HEK293 (cell line): Measurements from ENCODE around the gene DMC1.

Experiments used
- CTCF ChIA-PET: fragments of 350-600 bp; formaldehyde crosslinking; extraction: SDS; loops from one replicate; lab custom pipeline; 2021; ENCODE audit warnings: antibody characterized with exemption; lab: Yijun Ruan, JAX
- POLR2A ChIA-PET: fragments of 300-600 bp; formaldehyde crosslinking; extraction: SDS; loops from one replicate; lab custom pipeline; 2020; ENCODE audit warnings: antibody characterized with exemption, inconsistent platforms; lab: Yijun Ruan, JAX
- H3K27ac ChIP-seq: fragments of 200-500 bp; sonication (Bioruptor generic); 2 replicates; pipeline ENCODE4 v1.5.1; 2014; ENCODE audit warnings: low read depth, low read length, control low read depth, inconsistent platforms; ENCODE audit errors: extremely low read depth
- H3K36me3 ChIP-seq, 2 experiments: fragments of 200-500 bp in 1 of 2; sonication (Bioruptor generic) in 1 of 2; 1 replicate in 1 of 2; 2 replicates in 1 of 2; pipeline ENCODE4 v1.5.1; 2014 to 2017; ENCODE audit warnings: inconsistent platforms in 2 of 2, low read length in 2 of 2; ENCODE audit not compliant: control insufficient read depth in 2 of 2, insufficient read depth in 1 of 2
- H3K4me1 ChIP-seq: fragments of 200-500 bp; sonication (Bioruptor generic); 2 replicates; pipeline ENCODE4 v1.5.1; 2014; ENCODE audit warnings: mild to moderate bottlenecking, low read length, inconsistent platforms; ENCODE audit not compliant: control insufficient read depth, insufficient read depth
- H3K4me3 ChIP-seq: 2 replicates; pipeline ENCODE4 v1.5.1; 2011; ENCODE audit warnings: low read depth, mild to moderate bottlenecking, control low read depth, low read length, moderate library complexity
- H3K9me3 ChIP-seq: fragments of 200-500 bp; sonication (Bioruptor generic); 2 replicates; pipeline ENCODE4 v1.5.1; 2014; ENCODE audit warnings: low read depth, low read length, inconsistent platforms; ENCODE audit not compliant: control insufficient read depth, insufficient read depth
- PRDM4 ChIP-seq: fragments of 450-650 bp; formaldehyde crosslinking; IDR thresholded peaks from 2 replicates; pipeline ENCODE4 v1.5.1; 2017; ENCODE audit warnings: missing biosample characterization, missing genetic modification characterization
- RBAK ChIP-seq: fragments of 450-650 bp; formaldehyde crosslinking; IDR thresholded peaks from 2 replicates; pipeline ENCODE4 v1.5.1; 2016; ENCODE audit warnings: missing biosample characterization, missing genetic modification characterization
- SETDB1 ChIP-seq: IDR thresholded peaks from one replicate; pipeline ENCODE4 v1.6.1; 2017; ENCODE audit warnings: mild to moderate bottlenecking, low read length, moderate library complexity, mixed read lengths; ENCODE audit not compliant: insufficient read length
- SP3 ChIP-seq: fragments of 450-650 bp; formaldehyde crosslinking; IDR thresholded peaks from 2 replicates; pipeline ENCODE4 v1.5.1; 2016; ENCODE audit warnings: missing biosample characterization, missing genetic modification characterization
- ZBTB1 ChIP-seq: fragments of 450-650 bp; formaldehyde crosslinking; IDR thresholded peaks from 2 replicates; pipeline ENCODE4 v1.5.1; 2016; ENCODE audit warnings: missing biosample characterization, missing genetic modification characterization
- ZBTB44 ChIP-seq: fragments of 450-650 bp; IDR thresholded peaks from 2 replicates; pipeline ENCODE4 v1.5.1; 2018; ENCODE audit warnings: missing biosample characterization, mild to moderate bottlenecking, missing genetic modification characterization
- ZNF138 ChIP-seq: fragments of 450-650 bp; formaldehyde crosslinking; IDR thresholded peaks from 2 replicates; pipeline ENCODE4 v1.5.1; 2016; ENCODE audit warnings: missing biosample characterization, missing genetic modification characterization, borderline replicate concordance
- ZNF155 ChIP-seq: fragments of 450-650 bp; formaldehyde crosslinking; IDR thresholded peaks from 2 replicates; pipeline ENCODE4 v1.5.1; 2016; ENCODE audit warnings: missing biosample characterization, missing genetic modification characterization
- ZNF174 ChIP-seq: fragments of 450-650 bp; formaldehyde crosslinking; IDR thresholded peaks from 2 replicates; pipeline ENCODE4 v1.5.0; 2017; ENCODE audit warnings: missing biosample characterization, mild to moderate bottlenecking, missing genetic modification characterization
- ZNF184 ChIP-seq: fragments of 450-650 bp; IDR thresholded peaks from 2 replicates; pipeline ENCODE4 v1.5.1; 2018; ENCODE audit warnings: missing biosample characterization, mild to moderate bottlenecking, missing genetic modification characterization
- ZNF2 ChIP-seq: fragments of 450-650 bp; formaldehyde crosslinking; IDR thresholded peaks from 2 replicates; pipeline ENCODE4 v1.5.1; 2016; ENCODE audit warnings: missing biosample characterization, missing genetic modification characterization
- ZNF24 ChIP-seq: fragments of 450-650 bp; formaldehyde crosslinking; IDR thresholded peaks from 2 replicates; pipeline ENCODE4 v1.5.1; 2016; ENCODE audit warnings: missing biosample characterization, missing genetic modification characterization
- ZNF274 ChIP-seq, 2 experiments: fragments of 200-500 bp in 1 of 2; fragments of 450-650 bp in 1 of 2; sonication (Bioruptor generic) in 1 of 2; formaldehyde crosslinking in 1 of 2; IDR thresholded peaks; 2 replicates each; pipeline versions ENCODE4 v1.5.1 to v1.6.1; 2014 to 2016; ENCODE audit warnings: borderline replicate concordance in 1 of 2, inconsistent platforms in 1 of 2, low read length in 1 of 2, missing biosample characterization in 1 of 2, missing genetic modification characterization in 1 of 2
- ZNF311 ChIP-seq: fragments of 450-650 bp; formaldehyde crosslinking; IDR thresholded peaks from 2 replicates; pipeline ENCODE4 v1.5.1; 2017; ENCODE audit warnings: missing biosample characterization, missing genetic modification characterization, borderline replicate concordance
- ZNF350 ChIP-seq: fragments of 450-650 bp; formaldehyde crosslinking; IDR thresholded peaks from 2 replicates; pipeline ENCODE4 v1.5.0; 2017; ENCODE audit warnings: missing biosample characterization, mild to moderate bottlenecking, missing genetic modification characterization
- ZNF404 ChIP-seq: fragments of 450-650 bp; formaldehyde crosslinking; IDR thresholded peaks from 2 replicates; pipeline ENCODE4 v1.5.1; 2017; ENCODE audit warnings: missing biosample characterization, missing genetic modification characterization
- ZNF510 ChIP-seq: fragments of 450-650 bp; formaldehyde crosslinking; IDR thresholded peaks from 2 replicates; pipeline ENCODE4 v1.5.1; 2018; ENCODE audit warnings: mild to moderate bottlenecking, missing genetic modification characterization, missing biosample characterization; ENCODE audit not compliant: insufficient replicate concordance
- ZNF518A ChIP-seq: fragments of 450-650 bp; formaldehyde crosslinking; conservative IDR thresholded peaks from 2 replicates; pipeline ENCODE4 v1.5.1; 2016; ENCODE audit warnings: low read depth, missing biosample characterization, missing genetic modification characterization
- ZNF560 ChIP-seq: fragments of 450-650 bp; formaldehyde crosslinking; IDR thresholded peaks from 2 replicates; pipeline ENCODE4 v1.5.1; 2017; ENCODE audit warnings: missing biosample characterization, missing genetic modification characterization, borderline replicate concordance
- ZNF639 ChIP-seq: fragments of 450-650 bp; formaldehyde crosslinking; IDR thresholded peaks from 2 replicates; pipeline ENCODE4 v1.5.1; 2016; ENCODE audit warnings: missing biosample characterization, missing genetic modification characterization
- ZNF76 ChIP-seq: fragments of 450-650 bp; formaldehyde crosslinking; IDR thresholded peaks from 2 replicates; pipeline ENCODE4; 2016; ENCODE audit warnings: low read depth, missing biosample characterization, missing genetic modification characterization, borderline replicate concordance
- ZNF791 ChIP-seq: fragments of 450-650 bp; formaldehyde crosslinking; IDR thresholded peaks from 2 replicates; pipeline ENCODE4 v1.5.1; 2016; ENCODE audit warnings: missing biosample characterization, missing genetic modification characterization
- ZSCAN23 ChIP-seq: fragments of 450-650 bp; formaldehyde crosslinking; IDR thresholded peaks from 2 replicates; pipeline ENCODE4 v1.5.1; 2016; ENCODE audit warnings: missing biosample characterization, missing genetic modification characterization

DMC1 gene

GRCh38 chr22:38501797-38502672, 67.9 kb downstream of the DMC1 start:
- no peak overlapping the region for H3K27ac ChIP-seq
- peaks cover 62 to 81% of the 10 kb centered on the region in 2 experiments for H3K36me3 ChIP-seq
- ChIA-PET CTCF (interaction anchor here (0.5 to 1.8 kb wide), 6 partner anchors 11 to 540 kb away, joined by 3 to 10 read pairs (median 4); no protein-coding TSS in a partner anchor), POLR2A (interaction anchor here (0.6 to 2.8 kb wide), 16 partner anchors 8 to 795 kb away, joined by 3 to 19 read pairs (median 4); partner anchors contain the start of genes DMC1 and PICK1)
- no peak overlapping the region for H3K4me3 ChIP-seq
- H3K4me1 ChIP-seq: 0 out of 2 replicates have a peak, but pooled peaks cover 5% of the 10 kb centered on the region
- H3K9me3 ChIP-seq: no peaks in the 10 kb centered on the region
- no peak for TF ChIP-seq SP3 (tag by site-specific recombination)
- TF ChIP-seq ZBTB1 (tag by site-specific recombination): no peak
- TF ChIP-seq ZNF510 (tag by site-specific recombination): no peak
- TF ChIP-seq ZNF174 (tag by site-specific recombination): no peak
- TF ChIP-seq ZNF274 (IDR thresholded peaks at IDR 0.05; ENCODE audit: low read length): no peak
- TF ChIP-seq ZNF274 (tag by site-specific recombination; IDR thresholded peaks at IDR 0.05; ENCODE audit: borderline replicate concordance): no peak
- no peak for TF ChIP-seq ZNF639 (tag by site-specific recombination)
- TF ChIP-seq ZNF560 (tag by site-specific recombination): no peak
- no peak for TF ChIP-seq ZNF138 (tag by site-specific recombination)
- no peak for TF ChIP-seq ZNF155 (tag by site-specific recombination)
- no peak for TF ChIP-seq ZNF76
- TF ChIP-seq ZNF791 (tag by site-specific recombination): no peak
- no peak for TF ChIP-seq ZNF24 (tag by site-specific recombination)

- H3K27ac ChIP-seq: no peak overlapping the region
- no peak overlapping the region for H3K4me3 ChIP-seq
- no peaks in the 10 kb centered on the region for H3K9me3 ChIP-seq
- POLR2A ChIA-PET: interaction anchor here (0.7 to 1.7 kb wide), 2 partner anchors 8 to 9 kb away, joined by 7 to 9 read pairs; no protein-coding TSS in a partner anchor
- CTCF ChIA-PET: interaction anchor here (1.4 kb wide), 1 partner anchor 184 kb away, joined by 3 read pairs; the partner anchor contains the start of gene TOMM22
- H3K4me1 ChIP-seq: no peaks in the 10 kb centered on the region
- H3K36me3 ChIP-seq: peaks cover 95 to 97% of the 10 kb centered on the region in 2 experiments
- no peak for TF ChIP-seq RBAK
- TF ChIP-seq ZNF350: no peak
- TF ChIP-seq ZNF184 (tag by site-specific recombination): no peak
- no peak for TF ChIP-seq ZNF311 (tag by site-specific recombination)
- no peak for TF ChIP-seq ZNF2 (tag by site-specific recombination)
- no peak for TF ChIP-seq PRDM4 (tag by site-specific recombination)
- TF ChIP-seq SP3 (tag by site-specific recombination): no peak
- TF ChIP-seq ZSCAN23 (tag by site-specific recombination): no peak
- TF ChIP-seq ZNF518A (tag by site-specific recombination): no peak
- no peak for TF ChIP-seq ZBTB44
- TF ChIP-seq ZNF404: no peak
- TF ChIP-seq SETDB1: no peak
Observed at GRCh38 chr22:38497869-38498268, 72.1 kb downstream of the DMC1 start.
